EH (cell line): Measurements from ENCODE around the gene POLD2.
A peak's percentile ranks its signal among the peaks of the same experiment; 100 is the strongest.

Experiments used
- DNase-seq: peaks from one replicate; pipeline ENCODE4 v3.0.0-alpha.2; 2015; ENCODE audit warnings: low read depth

POLD2 gene

GRCh38 chr7:44064791-44065430, 58.4 kb downstream of the POLD2 start:
- peak; percentile 13 for DNase-seq
